MCF 10A (cell line): Measurements from ENCODE around the gene TMEM59L. TPM values are rescaled to one million over a fixed set of nuclear protein-coding genes. Genes with fewer than 3 reads are reported as not detected.

Source experiments
- BruUV-seq: library from RNA; stranded (reverse); fragments of 400-500 nt; replicated peaks from 2 replicates; lab custom pipeline; 2021; lab: Mats Ljungman, UMichigan
- CTCF ChIA-PET: fragments of 300-600 bp; sonication (Branson Sonifier 250); formaldehyde crosslinking; extraction: SDS; loops from one replicate; lab custom pipeline; 2021; ENCODE audit warnings: antibody characterized with exemption, inconsistent platforms; lab: Yijun Ruan, JAX
- POLR2A ChIA-PET: fragments of 300-600, 350-650 bp; sonication (Branson Sonifier 250); formaldehyde crosslinking; extraction: SDS; loops from one replicate; lab custom pipeline; 2020; ENCODE audit warnings: antibody characterized with exemption, inconsistent platforms; lab: Yijun Ruan, JAX
- DNase-seq: peaks from one replicate; pipeline ENCODE4 v3.0.0-alpha.2; 2018; ENCODE audit not compliant: unreplicated experiment
- H3K27ac Mint-ChIP-seq: one replicate; pipeline ENCODE4 v1.8.0; 2022; ENCODE audit warnings: mild to moderate bottlenecking, low read depth, mixed read lengths; ENCODE audit not compliant: unreplicated experiment
- H3K27me3 Mint-ChIP-seq: one replicate; pipeline ENCODE4 v1.8.0; 2022; ENCODE audit warnings: mixed read lengths; ENCODE audit not compliant: insufficient read depth, unreplicated experiment
- H3K36me3 Mint-ChIP-seq: one replicate; pipeline ENCODE4 v1.8.0; 2022; ENCODE audit warnings: mild to moderate bottlenecking, moderate library complexity, mixed read lengths; ENCODE audit not compliant: insufficient read depth, unreplicated experiment
- H3K4me1 Mint-ChIP-seq: one replicate; pipeline ENCODE4 v1.8.0; 2022; ENCODE audit warnings: mixed read lengths; ENCODE audit not compliant: insufficient read depth, unreplicated experiment
- H3K4me3 Mint-ChIP-seq: one replicate; pipeline ENCODE4 v1.8.0; 2022; ENCODE audit warnings: mild to moderate bottlenecking, moderate library complexity, mixed read lengths; ENCODE audit not compliant: unreplicated experiment
- H3K9me3 Mint-ChIP-seq: one replicate; pipeline ENCODE4 v1.8.0; 2022; ENCODE audit warnings: mixed read lengths; ENCODE audit not compliant: unreplicated experiment
- intact Hi-C: fragments of 100-400 bp; cut with micrococcal nuclease; formaldehyde crosslinking; loops from 2 replicates; pipeline ENCODE4 v1.14.1; 2022
- total RNA-seq: library from RNA; stranded (reverse); gene quantifications from 2 replicates; pipeline ENCODE4 v1.2.3, GENCODE V29; 2022
- TF ChIP-seq, protein P1 (sequence below): fragments of 200-600 bp; IDR thresholded peaks from one replicate; pipeline ENCODE4 v1.8.0; 2022; ENCODE audit warnings: antibody characterized with exemption, mild to moderate bottlenecking; ENCODE audit not compliant: unreplicated experiment

The TMEM59L gene
- total RNA-seq, 1 experiment from 2014 or later = 0.33 TPM

DNA sequence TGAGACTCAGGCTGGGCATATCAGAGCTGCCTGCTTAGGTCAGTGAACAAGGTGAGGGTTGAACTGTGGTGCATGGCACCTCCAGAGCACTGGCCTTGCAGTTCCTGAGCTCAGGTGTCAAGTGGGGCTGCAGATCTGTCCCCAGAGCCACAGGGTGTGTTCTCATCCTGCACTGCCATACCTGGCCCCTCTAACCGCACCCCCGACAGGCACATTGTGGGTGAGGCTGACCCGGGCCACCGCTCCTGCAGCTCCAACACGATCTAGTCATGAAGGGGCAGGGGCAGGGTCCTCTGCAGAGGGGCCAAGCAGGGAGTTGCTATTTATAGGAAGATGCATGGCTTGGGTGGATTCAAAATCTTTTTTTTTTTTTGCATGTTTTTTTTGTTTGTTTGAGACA lies 54.1 kb downstream of the TMEM59L start:
- POLR2A ChIA-PET = interaction anchor here (0.6 kb wide), 1 partner anchor 11 kb away, joined by 4 read pairs; no protein-coding TSS in a partner anchor
- H3K27me3 Mint-ChIP-seq = no peaks in the 10 kb centered on the region
- intact Hi-C loops = no loop called here
- no peaks in the 10 kb centered on the region for H3K4me1 Mint-ChIP-seq
- TF ChIP-seq, protein P1, sequence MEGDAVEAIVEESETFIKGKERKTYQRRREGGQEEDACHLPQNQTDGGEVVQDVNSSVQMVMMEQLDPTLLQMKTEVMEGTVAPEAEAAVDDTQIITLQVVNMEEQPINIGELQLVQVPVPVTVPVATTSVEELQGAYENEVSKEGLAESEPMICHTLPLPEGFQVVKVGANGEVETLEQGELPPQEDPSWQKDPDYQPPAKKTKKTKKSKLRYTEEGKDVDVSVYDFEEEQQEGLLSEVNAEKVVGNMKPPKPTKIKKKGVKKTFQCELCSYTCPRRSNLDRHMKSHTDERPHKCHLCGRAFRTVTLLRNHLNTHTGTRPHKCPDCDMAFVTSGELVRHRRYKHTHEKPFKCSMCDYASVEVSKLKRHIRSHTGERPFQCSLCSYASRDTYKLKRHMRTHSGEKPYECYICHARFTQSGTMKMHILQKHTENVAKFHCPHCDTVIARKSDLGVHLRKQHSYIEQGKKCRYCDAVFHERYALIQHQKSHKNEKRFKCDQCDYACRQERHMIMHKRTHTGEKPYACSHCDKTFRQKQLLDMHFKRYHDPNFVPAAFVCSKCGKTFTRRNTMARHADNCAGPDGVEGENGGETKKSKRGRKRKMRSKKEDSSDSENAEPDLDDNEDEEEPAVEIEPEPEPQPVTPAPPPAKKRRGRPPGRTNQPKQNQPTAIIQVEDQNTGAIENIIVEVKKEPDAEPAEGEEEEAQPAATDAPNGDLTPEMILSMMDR = no peak
- BruUV-seq = no TSS peak
- peaks cover 24% of the 10 kb centered on the region for H3K36me3 Mint-ChIP-seq
- no peak overlapping the region for H3K27ac Mint-ChIP-seq
- no peak overlapping the region for H3K4me3 Mint-ChIP-seq
- no peak for DNase-seq
- CTCF ChIA-PET = interaction anchor here (1.1 kb wide), 1 partner anchor 20 kb away, joined by 3 read pairs; no protein-coding TSS in a partner anchor
- no peaks in the 10 kb centered on the region for H3K9me3 Mint-ChIP-seq

DNA sequence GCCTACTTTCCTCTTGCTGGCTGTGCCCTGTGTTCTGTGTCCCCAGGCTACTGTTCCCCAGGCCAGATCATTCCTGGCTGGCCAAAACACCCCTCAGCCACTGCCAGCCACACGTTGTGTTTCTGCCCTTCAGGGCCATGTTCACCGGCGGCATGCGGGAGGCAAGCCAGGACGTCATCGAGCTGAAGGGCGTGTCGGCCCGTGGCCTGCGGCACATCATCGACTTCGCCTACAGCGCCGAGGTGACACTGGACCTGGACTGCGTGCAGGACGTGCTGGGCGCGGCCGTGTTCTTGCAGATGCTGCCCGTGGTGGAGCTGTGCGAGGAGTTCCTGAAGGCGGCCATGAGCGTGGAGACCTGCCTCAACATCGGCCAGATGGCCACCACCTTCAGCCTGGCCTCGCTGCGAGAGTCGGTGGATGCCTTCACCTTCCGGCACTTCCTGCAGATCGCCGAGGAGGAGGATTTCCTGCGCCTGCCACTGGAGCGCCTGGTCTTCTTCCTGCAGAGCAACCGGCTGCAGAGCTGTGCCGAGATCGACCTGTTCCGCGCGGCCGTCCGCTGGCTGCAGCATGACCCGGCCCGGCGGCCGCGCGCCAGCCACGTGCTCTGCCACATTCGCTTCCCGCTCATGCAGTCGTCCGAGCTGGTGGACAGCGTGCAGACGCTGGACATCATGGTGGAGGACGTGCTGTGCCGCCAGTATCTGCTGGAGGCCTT lies 55.0 kb downstream of the TMEM59L start:
- CTCF ChIA-PET = no interaction called here
- H3K27ac Mint-ChIP-seq = no peak overlapping the region
- H3K36me3 Mint-ChIP-seq = peaks cover 24% of the 10 kb centered on the region
- H3K4me1 Mint-ChIP-seq = no peaks in the 10 kb centered on the region
- no peak for DNase-seq
- H3K27me3 Mint-ChIP-seq = no peaks in the 10 kb centered on the region
- H3K9me3 Mint-ChIP-seq = no peaks in the 10 kb centered on the region
- no peak overlapping the region for H3K4me3 Mint-ChIP-seq
- TF ChIP-seq, protein P1 = no peak
- intact Hi-C loops = no loop called here
- POLR2A ChIA-PET = interaction anchor here (0.6 kb wide), 1 partner anchor 95 kb away, joined by 3 read pairs; no protein-coding TSS in a partner anchor
- no TSS peak for BruUV-seq

DNA sequence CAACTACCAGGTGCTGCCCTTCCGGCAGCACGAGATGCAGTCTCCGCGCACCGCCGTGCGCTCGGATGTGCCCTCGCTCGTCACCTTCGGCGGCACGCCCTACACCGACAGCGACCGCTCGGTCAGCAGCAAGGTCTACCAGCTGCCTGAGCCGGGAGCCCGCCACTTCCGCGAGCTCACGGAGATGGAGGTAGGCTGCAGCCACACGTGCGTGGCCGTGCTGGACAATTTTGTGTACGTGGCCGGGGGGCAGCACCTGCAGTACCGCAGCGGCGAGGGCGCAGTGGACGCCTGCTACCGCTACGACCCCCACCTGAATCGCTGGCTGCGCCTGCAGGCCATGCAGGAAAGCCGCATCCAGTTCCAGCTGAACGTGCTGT lies 55.6 kb downstream of the TMEM59L start:
- H3K27ac Mint-ChIP-seq = no peak overlapping the region
- CTCF ChIA-PET = no interaction called here
- H3K27me3 Mint-ChIP-seq = no peaks in the 10 kb centered on the region
- BruUV-seq = no TSS peak
- intact Hi-C loops = no loop called here
- no peaks in the 10 kb centered on the region for H3K4me1 Mint-ChIP-seq
- TF ChIP-seq, protein P1 = no peak
- H3K4me3 Mint-ChIP-seq = no peak overlapping the region
- H3K36me3 Mint-ChIP-seq = peaks cover 24% of the 10 kb centered on the region
- no peak for DNase-seq
- no peaks in the 10 kb centered on the region for H3K9me3 Mint-ChIP-seq
- POLR2A ChIA-PET = interaction anchor here (0.6 kb wide), 1 partner anchor 95 kb away, joined by 3 read pairs; no protein-coding TSS in a partner anchor

DNA sequence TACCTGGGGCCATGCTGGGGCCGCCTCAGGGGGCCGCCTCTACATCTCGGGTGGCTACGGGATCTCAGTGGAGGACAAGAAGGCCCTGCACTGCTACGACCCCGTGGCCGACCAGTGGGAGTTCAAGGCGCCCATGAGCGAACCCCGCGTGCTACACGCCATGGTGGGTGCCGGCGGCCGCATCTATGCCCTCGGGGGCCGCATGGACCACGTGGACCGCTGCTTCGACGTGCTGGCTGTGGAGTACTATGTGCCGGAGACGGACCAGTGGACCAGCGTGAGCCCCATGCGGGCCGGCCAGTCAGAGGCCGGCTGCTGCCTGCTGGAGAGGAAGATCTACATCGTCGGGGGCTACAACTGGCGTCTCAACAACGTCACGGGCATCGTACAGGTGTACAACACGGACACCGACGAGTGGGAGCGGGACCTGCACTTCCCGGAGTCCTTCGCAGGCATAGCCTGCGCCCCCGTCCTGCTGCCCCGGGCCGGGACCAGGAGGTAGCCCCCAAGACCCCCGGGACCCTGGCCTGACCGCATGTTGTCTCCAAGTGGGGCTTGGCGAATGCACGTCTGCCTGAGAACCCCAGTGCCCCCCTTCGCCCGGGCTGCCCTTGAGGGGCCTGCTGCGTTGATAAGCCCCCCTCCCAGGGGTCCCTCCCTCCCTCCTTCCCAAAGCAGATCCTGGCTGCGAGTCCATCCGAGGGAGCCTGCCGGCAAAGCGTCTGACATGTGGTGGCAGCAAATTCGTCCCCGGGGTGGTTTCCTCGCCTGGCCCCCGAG lies 56.3 kb downstream of the TMEM59L start:
- Mint-ChIP-seq H3K9me3 (no peaks in the 10 kb centered on the region), H3K4me3 (no peak overlapping the region), H3K27ac (no peak overlapping the region), H3K4me1 (no peaks in the 10 kb centered on the region), H3K27me3 (no peaks in the 10 kb centered on the region), H3K36me3 (peaks cover 24% of the 10 kb centered on the region)
- intact Hi-C loops = no loop called here
- no TSS peak for BruUV-seq
- DNase-seq = no peak
- POLR2A ChIA-PET = no interaction called here
- TF ChIP-seq, protein P1 = no peak
- CTCF ChIA-PET = interaction anchor here (0.7 kb wide), 1 partner anchor 222 kb away, joined by 3 read pairs; no protein-coding TSS in a partner anchor
